ENCODE measurements around the gene RPS18.
"Not testable (repeated sequence)": the region's sequence is repeated elsewhere in the genome, so short reads cannot be mapped to it uniquely, and the experiment has no call there.

RPS18 gene

DNA sequence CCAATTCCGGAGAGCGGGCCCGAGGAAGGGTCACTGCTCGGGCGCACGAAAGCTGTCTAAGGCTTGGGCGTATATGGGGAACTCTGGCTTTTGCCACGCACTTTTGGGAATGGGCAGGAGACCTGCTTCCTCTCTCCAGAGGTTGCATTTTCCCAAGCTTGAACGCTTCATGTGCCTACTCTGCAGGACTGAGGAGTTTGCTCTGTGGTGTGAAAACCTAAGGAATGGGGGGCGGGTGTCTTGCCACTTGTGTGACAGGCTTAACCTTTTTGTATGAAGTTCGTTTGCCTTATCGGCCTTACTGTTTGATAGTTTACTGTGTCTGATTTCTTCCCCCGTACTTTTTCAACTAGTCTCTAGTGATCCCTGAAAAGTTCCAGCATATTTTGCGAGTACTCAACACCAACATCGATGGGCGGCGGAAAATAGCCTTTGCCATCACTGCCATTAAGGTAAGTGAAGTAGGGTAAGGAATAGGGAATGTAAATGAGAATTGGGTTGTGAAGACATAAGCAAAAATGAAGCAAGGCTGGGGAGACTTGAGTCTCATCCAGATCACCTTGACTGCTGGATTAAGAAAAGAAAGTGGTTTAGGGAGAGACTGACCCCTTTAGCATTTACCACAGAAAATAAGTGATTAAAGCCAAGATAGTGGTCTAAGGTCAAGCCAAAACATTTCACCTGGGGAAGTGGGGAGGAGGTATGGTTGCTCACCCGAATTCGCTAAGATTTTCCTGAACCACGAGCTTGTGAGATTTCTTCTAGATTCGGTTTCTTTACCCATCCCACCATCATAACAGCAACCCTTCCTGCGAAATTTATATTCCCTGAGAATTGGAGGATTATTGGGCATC lies 627 bp downstream of the RPS18 start:
- DNase-seq (ENCODE audit: low read depth) = no peak

GRCh38 chr6:33273129-33273923 lies 1.5 kb downstream of the RPS18 start:
- no peak for DNase-seq (ENCODE audit: low read depth)

- DNase-seq (ENCODE audit: low read depth) = no peak
These were observed 2.3 kb downstream of the RPS18 start for GRCh38 chr6:33273924-33274902.

DNA sequence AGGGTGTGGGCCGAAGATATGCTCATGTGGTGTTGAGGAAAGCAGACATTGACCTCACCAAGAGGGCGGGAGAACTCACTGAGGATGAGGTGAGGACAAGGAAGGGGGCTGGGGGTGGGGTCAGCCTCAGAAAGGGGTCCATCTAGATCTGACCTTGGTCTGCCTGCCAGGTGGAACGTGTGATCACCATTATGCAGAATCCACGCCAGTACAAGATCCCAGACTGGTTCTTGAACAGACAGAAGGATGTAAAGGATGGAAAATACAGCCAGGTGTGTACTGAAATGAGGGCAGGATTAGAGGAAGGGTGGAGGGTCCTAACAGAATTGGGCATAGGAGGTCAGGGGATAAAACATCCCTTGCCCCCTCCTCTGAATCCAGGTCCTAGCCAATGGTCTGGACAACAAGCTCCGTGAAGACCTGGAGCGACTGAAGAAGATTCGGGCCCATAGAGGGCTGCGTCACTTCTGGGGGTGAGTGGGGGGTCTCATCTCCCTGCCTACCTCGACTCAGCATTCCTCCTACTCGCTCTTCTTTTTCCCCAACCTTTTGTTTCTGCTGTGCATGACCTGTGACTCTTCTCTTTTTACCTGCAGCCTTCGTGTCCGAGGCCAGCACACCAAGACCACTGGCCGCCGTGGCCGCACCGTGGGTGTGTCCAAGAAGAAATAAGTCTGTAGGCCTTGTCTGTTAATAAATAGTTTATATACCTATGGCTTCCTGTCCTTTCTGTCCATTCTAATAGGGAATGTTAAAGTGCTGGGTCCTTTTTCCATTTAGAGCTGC lies 4.1 kb downstream of the RPS18 start:
- DNase-seq (ENCODE audit: low read depth) = not testable (repeated sequence)

DNA sequence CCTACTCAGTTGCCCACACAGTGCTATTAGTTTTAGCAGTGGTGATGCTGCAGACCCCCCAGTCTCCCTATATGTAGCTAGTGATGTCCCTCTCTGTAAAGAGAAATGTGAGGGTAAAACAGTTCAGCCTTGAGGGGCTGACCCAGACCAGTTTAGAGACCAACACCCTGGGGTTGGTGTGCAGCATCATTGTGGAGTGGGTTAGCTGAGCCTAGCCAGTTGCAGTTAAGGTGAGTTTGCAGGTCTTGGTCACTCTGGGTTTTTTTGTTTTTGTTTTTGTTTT lies 4.6 kb downstream of the RPS18 start:
- DNase-seq (ENCODE audit: low read depth) = no peak

DNA sequence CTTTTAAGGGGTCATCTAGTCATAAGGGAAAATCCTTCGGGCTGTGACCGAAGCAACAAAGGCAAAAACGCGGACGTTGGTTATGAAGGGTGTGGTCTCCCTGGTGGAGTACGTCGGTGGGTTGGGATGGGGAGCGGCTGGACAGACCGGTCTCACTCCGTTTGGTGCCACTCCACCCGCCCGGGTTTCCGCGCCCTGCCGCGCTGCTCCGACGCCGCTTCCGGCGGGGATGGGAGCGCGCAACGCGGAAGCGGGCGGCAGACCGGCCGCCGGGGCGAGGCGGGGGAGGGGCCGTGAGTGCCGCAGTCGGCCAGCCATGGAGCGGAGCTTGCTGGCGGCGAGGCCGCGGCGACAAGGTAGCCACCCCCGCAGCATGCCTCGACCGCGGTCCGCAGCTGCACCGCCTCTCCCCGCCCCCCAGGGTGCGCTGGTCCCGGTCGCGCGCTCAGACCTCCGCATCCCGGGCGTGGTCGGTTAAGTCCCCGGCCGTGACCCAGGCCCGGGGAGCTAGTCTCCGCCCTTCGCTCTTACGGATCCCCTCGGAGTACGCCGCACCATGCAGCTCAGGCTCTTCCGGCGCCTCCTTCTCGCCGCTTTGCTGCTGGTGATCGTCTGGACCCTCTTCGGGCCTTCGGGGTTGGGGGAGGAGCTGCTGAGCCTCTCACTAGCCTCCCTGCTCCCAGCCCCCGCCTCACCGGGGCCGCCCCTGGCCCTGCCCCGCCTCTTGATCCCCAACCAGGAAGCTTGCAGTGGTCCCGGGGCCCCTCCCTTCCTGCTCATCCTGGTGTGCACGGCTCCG lies 5.2 kb downstream of the RPS18 start, which contains the start of gene B3GALT4:
TSS of gene B3GALT4 (plus strand) at position 260 of the 799 bp plus-strand sequence. CDS start at position 557, 297 bp downstream.
- DNase-seq (ENCODE audit: low read depth) = no peak

DNA sequence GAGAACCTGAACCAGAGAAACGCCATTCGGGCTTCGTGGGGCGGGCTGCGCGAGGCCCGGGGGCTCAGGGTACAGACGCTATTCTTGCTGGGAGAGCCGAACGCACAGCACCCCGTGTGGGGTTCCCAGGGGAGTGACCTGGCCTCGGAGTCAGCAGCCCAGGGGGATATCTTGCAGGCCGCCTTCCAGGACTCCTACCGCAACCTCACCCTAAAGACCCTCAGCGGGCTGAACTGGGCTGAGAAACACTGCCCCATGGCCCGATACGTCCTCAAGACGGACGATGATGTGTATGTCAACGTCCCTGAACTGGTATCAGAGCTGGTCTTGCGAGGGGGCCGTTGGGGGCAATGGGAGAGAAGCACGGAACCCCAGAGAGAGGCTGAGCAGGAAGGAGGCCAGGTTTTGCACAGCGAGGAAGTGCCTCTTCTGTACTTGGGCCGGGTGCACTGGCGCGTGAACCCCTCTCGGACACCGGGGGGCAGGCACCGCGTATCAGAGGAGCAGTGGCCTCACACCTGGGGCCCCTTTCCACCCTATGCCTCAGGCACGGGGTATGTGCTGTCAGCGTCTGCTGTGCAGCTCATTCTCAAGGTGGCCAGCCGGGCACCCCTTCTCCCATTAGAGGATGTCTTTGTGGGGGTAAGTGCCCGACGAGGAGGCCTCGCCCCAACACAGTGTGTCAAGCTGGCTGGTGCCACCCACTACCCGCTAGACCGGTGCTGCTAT lies 6.0 kb downstream of the RPS18 start:
- no peak for DNase-seq (ENCODE audit: low read depth)

- DNase-seq (ENCODE audit: low read depth) = no peak
These were observed 6.5 kb downstream of the RPS18 start for GRCh38 chr6:33278392-33278741.

DNA sequence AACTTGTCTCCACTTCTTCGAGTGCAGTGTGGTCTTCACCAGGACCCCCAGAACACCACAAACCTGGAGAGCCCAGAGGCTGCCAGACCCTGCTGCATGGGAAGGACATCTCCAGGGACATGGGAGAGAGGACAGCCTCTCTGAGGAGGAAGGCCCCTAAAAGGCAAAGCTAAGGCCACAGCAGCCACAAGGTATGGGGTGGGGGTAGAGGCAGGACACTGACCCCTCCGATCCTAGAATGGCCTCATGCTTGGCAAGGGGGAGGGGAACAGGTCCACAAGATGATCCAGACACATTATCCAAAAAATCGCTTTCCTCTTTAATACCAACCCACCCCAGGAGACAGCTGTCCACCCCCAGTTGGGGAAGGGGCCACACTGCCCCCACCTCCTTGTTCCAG lies 6.9 kb downstream of the RPS18 start:
- DNase-seq (ENCODE audit: low read depth) = no peak

DNA sequence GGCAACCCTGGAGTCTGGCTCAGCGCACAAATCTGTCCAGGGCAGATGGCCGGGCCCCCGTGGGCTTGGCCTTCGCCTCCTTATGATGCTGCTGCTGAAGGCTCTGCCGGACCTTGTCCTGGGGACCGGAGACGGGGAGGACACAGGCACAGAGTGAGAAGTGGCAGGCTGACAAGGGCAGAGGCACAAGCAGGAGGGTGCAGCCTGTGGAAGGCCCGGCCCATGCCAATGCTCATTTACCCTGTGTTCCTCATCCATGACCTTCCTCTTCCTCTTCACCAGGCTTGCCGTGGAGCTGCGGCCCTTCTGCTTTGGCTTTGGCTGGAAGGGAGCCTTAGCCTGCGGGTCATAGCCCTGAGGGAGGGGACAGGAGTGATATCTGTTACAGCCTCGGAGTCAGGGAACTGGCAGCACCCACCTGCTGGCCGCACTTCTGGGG lies 7.4 kb downstream of the RPS18 start:
- no peak for DNase-seq (ENCODE audit: low read depth)

DNA sequence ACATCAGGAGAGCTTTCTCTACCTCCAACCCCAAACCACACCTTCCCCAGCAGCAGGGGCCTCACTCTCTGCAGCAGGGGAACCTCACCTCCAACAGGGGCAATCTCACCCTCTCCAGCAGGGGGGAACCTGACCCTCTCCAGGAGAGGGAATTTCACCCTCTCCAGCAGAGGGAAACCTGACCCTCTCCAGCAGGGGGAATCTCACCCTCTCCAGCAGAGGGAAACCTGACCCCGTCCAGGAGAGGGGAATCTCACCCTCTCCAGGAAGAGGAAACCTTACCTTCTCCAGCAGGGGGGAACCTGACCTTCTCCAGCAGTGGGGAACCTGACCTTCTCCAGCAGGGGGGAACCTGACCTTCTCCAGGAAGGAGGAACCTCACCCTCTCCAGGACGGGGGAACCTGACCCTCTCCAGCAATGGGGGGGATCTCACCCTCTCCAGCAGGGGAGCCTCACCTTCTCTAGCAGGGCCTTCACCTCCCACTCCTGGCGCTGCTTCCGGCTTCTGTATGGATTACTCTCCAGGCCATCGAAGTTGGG lies 8.2 kb downstream of the RPS18 start:
- no peak for DNase-seq (ENCODE audit: low read depth)

- no peak for DNase-seq (ENCODE audit: low read depth)
These were observed 8.7 kb downstream of the RPS18 start for GRCh38 chr6:33280539-33280938.

GRCh38 chr6:33285214-33285613 lies 13.3 kb downstream of the RPS18 start:
- not testable (repeated sequence) for DNase-seq (ENCODE audit: low read depth)

DNA sequence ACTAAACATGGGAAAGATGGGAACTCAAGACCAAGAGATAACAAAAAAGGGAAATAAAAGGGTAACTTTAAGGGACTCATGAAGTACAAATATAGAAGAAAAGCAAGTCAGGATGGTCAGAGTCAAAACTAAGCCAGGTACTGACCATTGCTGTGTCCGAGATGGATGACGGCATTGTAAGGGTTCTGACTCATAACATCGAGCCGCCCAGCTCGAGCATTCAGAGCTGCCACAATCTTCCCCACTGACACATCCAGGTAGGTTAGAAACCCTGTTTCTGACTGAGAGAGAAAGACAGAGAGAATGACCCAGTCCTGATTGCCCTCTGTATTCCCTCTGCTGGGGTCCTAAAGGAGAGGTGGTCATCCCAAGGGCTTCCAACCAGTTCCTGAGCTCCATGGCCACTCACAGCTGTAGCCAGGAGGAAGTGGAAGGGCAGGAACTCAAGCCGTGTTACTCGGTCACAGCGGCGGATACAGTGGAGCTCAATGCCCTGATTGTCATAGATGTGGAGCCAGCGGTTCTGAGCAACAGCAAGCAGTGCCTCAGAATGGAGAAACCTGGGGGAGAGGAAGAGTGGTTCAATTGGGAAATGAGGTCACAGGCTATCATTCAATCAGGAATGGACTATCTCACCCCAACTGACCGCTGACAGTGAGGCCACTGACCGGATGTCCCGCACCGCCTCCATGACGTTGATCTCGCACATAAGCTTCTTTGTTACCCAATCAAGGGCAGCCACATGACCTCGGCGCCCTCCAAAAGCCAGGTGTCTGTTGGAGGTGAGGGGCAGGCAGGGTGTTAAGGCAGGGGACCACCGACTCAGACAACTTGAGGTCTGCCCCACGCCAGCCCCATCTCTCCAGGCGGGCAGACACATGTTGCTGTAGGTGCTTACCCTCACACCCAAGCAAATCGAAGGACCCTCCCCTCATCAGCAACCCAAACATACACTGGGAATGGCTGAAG lies 15.4 kb downstream of the RPS18 start:
- DNase-seq (ENCODE audit: low read depth) = no peak

- DNase-seq (ENCODE audit: low read depth) = no peak
These were observed 16.5 kb downstream of the RPS18 start for GRCh38 chr6:33288141-33288920.

DNA sequence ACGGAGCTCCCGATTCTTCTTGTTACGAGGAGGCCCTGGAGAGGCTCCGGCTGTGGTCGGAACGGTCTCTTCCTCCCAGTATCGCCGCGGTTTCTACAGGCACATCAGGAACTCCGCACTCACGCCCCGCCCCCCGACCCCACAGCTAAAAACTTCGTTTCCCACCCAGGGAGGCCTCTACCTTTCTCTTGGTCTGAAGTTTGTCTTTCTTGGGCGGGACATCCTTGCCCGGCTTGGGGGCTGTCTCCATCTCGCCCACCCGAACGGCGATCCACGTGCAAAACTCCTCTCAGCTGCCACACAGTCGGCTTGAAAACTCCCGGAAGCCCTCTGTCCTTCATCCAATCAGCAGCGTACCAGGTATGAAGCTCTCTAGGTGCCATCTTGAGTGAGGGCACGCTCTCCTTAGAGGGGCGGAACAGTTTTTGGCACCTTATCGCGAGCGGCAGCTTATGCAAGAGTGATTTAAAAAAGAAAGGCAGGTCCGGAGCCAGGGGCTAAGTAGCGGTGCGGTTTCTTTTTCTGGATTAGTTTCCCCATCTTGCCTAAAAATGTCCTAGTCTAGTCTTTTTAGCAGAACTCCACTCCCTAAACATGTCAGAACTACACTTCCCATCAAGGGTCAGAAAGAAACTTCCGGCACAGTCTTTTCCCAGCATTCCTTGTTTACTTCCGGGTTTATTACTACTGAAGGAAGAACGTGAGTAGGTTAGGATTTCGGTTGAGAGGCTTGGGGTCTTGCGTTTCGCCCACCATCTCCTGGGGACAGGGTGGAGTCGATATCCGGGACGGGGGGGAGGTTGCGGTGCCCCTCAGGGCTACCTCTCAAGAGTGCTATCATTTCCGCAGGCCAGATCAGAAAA lies 17.3 kb downstream of the RPS18 start, which contains the start of the genes PFDN6 and WDR46:
TSS of gene PFDN6 (plus strand) at position 681 of the 863 bp plus-strand sequence. CDS start 256 bp downstream, outside the sequence.
TSS of gene WDR46 (minus strand) at position 319 of the 863 bp plus-strand sequence. CDS start at position 250, 69 bp downstream.
- peak; percentile 81 for DNase-seq (ENCODE audit: low read depth)
